ENCODE measurements around the gene IL11.

Gene IL11

DNA sequence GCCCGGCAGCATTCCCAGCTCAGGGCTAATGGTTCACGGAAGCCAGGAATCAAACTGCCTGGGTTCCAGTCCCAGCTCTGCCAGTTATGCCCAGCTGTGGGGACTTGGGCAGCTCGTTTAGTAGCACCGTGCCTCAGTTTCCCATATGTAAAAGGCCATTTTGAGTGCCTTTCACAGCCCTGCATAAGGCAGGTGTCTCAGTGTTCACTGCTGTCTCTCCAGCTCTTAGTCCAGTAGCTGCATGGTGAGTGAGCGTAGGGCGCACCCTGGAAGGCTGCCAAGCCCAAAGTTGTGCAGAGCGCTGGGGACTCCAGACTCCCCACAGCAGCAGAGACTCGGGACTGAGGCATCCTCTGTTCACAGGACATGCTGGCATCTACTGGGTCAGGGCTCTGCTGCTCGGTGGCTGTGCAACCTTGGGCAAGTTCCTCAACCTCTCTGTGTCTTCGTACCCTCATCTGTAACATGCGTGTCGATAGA, 21.0 kb upstream of the IL11 start:
- no peak for DNase-seq (ENCODE audit: low read depth, low spot score)

DNA sequence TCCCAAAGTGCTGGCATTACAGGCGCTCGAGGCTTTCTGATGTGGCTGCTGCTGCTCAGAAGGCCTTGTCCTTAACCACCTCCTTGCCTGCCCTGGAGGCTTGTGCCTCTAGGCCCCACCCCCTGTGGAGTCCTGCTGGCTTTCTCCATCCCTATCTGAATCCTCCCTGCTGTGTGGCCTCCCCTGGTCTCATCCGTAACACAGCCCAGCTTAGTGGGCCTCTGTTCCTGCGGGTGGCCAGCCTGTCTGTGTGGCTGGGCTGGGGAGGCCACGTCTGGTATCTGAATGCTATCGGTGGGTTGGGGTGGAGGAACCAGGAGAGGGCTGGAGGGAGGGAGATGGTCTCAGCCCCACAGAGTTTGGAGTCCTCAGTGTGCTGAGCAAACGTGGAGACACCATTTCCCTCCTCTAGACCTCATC, 20.2 kb upstream of the IL11 start:
- peak; percentile 79 for DNase-seq (ENCODE audit: low read depth, low spot score)

DNA sequence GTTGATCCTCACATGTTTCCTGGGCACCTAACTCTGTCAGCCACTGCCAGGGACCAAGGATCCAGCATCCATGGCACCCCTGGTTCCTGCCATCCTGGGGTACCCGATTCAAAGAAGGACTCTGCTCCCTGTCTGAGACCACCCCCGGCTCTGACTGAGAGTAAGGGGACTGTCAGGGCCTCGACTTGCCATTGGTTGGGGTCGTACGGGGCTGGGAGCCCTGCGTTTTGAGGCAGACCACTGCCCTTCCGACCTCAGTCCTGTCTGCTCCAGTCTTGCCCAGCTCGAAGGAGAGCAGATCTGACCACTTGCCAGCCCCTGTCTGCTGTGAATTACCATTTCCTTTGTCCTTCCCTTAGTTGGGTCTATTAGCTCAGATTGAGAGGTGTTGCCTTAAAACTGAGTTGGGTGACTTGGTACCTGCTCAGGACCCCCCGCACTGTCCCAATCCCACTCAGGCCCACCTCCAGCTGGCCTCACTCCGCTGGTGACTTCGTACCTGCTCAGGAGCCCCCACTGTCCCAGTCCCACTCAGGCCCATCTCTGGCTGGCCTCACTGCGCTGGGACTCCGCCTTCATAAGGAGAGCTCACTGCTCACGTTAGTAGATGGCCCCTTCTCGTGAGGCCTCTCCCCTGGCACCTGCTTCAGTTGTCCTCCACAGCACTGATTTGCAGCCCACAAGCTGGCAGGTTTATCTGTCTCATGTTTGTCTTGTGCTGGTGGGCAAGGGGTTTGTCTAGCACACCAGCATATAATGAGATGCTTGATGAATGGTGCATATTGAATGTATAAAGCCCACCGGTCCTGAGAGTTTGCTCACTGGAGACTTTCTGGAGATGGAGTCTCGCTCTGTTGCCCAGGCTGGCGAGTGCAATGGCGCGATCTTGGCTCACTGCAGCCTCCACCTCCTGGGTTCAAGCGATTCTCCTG, 19.4 kb upstream of the IL11 start:
- no peak for DNase-seq (ENCODE audit: low read depth, low spot score)

DNA sequence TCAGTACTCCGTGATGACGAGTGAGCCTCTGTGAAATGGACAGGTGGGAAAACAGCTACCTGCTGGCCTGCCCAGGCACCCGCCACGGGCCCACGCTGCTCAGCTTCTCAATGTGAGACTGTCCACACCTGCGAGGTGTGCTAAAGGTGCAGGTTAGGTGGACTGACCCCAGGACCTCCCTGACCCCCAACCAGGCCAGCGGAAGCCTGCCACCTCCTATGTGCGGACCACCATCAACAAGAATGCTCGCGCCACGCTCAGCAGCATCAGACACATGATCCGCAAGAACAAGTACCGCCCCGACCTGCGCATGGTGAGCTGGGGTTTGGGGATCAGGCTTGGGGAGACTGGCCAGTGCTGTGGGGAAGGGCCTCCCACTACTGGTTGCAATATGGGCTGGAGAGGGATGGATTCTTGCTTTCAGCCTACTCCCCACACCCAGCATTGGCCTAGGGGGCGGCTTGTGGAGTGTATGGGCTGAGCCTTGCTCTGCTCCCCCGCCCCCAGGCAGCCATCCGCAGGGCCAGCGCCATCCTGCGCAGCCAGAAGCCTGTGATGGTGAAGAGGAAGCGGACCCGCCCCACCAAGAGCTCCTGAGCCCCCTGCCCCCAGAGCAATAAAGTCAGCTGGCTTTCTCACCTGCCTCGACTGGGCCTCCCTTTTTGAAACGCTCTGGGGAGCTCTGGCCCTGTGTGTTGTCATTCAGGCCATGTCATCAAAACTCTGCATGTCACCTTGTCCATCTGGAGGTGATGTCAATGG, 17.7 kb upstream of the IL11 start:
- no peak for DNase-seq (ENCODE audit: low read depth, low spot score)

DNA sequence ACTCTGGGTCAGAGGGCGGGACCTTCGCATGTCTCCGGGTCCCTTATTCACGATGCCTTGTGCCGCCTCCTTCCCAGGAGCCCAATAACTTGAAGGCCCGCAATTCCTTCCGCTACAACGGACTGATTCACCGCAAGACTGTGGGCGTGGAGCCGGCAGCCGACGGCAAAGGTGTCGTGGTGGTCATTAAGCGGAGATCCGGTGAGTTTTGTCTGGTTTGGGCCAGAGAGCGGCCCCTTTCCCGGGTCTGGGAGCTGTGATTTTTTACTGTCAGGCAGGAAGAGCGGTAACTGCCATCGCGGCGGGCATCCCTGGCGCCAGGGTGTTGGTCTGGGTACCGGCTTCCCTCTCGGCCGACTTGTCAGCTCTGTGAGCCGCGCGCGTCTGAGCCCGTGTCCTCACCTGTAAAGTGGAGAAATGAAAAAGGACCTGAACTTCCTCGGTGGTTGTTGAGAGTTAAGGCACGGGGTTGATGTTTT, 16.3 kb upstream of the IL11 start:
- no peak for DNase-seq (ENCODE audit: low read depth, low spot score)

DNA sequence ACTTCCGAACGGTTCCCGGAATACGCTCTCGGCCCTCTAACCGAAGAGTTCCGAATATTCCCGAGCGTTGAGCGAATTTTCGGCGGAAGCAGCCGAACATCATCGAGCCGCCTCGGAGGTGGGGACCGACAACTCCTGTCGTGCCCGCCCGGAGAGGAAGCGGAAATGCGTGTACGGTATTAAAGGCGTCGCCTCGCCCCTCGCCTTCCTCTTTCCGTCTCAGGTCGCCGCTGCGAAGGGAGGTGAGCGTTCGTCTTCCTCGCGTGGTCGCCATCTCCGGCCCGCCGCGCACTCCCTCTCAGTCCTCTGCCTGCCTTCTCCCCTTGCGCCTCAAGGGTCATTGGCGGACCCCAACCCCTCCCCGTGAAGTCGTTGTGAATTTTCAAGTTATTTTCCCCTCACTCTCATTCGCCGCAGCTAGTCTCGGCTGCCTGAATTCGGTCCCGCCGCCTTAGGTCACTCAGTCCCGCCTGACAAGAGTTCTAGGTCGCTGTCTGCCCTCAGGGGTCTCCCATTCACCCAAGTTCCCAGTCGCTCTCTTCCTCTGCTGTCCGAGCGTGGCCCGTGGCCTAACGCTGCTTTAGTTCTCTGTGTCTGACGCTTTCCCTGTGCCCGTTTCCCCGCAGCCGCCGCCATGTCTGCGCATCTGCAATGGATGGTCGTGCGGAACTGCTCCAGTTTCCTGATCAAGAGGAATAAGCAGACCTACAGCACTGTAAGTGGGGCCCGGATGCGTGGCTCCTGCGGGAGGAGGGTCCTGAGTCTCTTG, 15.6 kb upstream of the IL11 start, which contains the start of gene RPL28:
Gene RPL28, plus strand, starts transcription at position 209 of the 769 bp plus-strand sequence. Its CDS starts 426 bp downstream, at position 635.
- peak; percentile 99 for DNase-seq (ENCODE audit: low read depth, low spot score)

DNA sequence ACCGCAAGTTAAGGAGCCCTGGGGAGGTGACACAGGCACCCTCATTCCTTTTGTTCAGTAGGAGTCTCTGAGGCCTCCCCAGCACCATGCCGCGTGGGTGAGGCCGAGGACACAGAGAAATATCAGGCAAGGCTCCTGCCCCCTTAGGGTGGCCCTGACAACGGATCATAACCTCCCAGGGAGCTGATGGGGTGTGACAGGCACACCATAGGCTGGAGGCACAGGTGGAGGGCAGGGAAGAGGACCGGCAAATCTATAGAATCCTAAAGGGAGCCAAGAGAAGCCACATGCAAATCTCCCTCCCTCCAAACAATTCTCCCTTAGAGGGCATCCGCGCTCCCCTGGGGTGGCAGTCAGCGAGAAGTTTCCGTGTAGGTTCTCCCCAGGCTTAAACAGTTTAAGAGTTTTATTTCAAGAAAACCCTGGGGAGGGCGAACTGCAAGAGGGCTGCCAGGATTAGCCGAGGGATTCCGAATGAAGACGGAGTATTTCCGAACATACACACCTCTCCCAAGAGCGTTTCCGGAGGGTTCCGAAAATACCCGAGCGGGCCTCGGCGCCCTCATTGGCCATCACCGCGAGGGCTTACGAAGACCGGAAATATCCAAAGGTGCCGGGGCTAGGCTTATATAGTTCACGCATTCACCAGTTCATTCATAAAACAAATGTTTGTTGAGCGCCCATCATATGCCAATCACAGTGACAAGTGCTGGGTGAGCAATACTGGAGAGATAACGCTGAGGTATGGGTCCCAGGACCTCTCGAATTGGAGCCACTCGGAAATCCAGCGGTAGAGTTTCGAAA, 14.9 kb upstream of the IL11 start:
- peak; percentile 97 for DNase-seq (ENCODE audit: low read depth, low spot score)

DNA sequence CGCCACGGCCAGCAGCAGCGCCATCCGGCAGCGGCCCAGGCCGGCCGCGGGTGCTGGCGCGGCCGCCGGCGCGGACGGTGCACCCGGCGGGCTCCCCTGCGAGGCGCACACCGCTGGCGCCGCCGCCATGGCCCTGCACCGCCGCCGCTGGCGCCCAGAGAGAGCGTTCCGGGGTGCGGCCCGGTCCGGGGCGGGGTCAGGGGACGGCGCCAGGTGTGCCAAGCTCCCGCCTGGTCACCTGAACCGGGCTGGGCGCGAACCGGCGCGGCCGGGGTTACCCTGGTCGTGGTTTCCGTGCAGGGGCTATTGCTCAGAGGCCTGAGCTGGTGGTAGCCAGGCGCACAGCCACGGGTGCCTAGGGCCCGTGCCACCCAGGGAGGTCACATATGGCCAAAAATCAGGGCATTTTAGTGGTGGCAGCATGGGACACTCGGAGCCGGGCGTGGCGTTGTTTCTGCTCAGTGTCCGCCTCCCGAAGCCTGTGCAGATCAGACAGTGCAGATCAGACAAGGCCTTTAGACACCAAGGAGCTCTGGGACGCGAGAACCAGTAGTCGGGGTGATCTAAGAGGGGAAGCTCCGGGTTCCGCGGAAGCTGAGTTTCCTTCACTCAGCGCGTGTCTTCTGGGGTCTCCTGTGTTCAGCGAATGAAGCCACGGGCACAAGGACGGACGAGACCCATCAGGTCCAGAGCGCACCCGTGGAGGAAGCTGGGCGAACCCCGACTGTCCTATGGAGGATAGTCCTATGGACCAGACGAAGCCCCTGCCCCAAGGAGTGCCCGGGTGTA, 14.1 kb upstream of the IL11 start, which contains the start of gene TMEM238:
Gene TMEM238, minus strand, starts transcription at position 162 of the 789 bp plus-strand sequence. Its CDS starts 33 bp downstream, at position 129.
- DNase-seq (ENCODE audit: low read depth, low spot score), result no peak

DNA sequence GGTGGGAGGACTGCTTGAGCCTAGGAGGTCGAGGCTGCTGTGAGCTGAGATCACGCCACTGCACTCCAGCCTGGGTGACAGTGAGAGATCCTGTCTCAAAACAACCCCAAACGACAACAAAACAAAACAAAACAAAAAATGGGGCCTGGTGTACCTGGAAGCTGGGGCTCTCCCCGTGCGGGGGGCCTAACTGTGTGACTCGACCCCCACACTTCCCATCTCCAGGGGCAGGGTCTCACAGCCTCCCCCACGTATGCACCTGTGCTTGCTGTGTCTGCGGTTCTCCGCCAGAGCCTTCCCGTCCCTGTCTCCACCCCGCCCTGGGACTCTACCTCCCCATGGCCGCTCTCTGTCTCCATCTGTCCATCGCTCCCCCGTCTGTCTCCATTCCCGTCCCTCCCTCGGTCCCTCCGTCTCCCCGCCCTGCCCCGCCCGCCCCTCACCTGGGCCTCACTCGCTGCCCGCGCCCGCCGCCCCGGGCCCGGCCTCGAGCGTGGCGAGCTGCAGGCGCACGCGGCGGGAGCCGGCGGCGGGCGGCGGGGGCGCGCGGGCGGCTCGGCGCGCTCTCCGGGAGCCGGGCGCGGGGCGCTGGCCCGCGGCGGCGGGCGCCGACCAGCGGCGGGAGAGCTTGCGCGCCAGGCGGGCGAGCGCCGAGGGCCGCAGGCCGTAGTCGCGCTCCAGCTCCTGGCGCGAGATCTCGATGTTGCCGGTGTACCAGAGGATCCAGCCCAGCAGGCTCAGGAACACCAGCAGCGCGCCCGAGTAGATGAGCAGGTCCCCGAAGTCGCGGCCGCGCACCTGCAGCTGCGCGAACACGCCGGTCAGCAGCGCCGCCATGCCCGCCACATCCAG, 13.2 kb upstream of the IL11 start:
- peak; percentile 64 for DNase-seq (ENCODE audit: low read depth, low spot score)

DNA sequence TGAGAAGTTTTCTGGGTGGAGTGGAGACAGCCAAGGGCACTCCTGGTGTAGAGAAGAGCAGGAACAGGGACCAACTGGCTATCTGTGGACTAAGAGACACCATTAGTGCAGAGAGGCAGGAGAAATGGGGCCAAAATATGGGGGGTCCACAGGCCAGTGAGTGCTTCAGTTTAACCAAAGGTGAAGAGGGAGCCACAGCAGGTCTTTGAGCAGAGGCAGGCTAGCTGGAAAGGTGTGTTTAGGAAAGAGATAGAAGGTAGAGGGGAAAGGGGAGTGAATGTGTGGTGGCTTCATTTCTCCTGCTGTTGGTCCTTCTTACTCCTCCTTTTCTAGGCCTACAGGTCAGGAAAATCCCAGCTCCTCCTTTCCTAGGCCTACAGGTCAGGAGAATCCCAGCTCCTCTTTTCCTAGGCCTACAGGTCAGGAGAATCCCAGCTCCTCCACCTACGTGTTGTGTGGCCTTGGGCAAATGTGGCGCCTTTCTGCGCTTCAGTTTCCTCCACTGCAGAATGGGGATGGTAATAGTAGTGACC, 12.3 kb upstream of the IL11 start:
- DNase-seq (ENCODE audit: low read depth, low spot score), result no peak

DNA sequence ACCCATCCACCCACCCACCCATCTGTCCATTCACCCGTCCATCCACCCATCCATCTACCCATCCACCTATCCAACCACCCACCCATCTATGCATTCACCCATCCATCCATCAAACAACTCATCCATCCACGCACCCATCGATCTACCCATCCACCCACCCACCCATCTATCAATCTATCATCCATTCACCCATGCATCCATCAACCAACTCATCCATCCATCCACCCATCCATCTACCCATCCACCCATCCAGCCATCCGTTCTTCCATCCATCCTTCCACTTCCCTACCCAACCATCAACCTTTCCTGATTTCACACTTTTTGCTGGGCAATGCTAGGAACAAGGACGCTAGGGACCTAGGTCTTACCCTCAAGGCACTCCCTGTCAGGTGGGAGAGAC, 11.8 kb upstream of the IL11 start:
- no peak for DNase-seq (ENCODE audit: low read depth, low spot score)

DNA sequence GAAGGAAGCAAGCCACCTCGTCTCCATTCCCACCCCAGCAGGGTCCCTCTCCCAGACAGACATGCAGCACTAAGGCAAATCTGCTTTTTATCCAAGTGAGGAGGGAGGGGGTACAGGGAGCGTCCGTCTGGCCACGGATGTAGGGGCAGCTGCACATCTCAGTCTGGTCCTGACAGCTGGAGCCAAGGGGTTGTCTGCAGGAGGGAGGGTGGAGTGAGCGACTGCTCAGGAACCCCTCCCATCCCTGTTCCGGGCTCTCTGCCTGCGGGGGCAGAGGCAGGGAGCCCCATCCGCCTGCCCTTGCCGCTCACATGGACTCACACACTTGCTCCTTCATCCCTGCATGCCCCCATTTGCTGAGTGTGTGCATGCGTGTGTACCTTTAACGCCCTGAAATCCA, 8.9 kb upstream of the IL11 start:
- DNase-seq (ENCODE audit: low read depth, low spot score), result no peak

DNA sequence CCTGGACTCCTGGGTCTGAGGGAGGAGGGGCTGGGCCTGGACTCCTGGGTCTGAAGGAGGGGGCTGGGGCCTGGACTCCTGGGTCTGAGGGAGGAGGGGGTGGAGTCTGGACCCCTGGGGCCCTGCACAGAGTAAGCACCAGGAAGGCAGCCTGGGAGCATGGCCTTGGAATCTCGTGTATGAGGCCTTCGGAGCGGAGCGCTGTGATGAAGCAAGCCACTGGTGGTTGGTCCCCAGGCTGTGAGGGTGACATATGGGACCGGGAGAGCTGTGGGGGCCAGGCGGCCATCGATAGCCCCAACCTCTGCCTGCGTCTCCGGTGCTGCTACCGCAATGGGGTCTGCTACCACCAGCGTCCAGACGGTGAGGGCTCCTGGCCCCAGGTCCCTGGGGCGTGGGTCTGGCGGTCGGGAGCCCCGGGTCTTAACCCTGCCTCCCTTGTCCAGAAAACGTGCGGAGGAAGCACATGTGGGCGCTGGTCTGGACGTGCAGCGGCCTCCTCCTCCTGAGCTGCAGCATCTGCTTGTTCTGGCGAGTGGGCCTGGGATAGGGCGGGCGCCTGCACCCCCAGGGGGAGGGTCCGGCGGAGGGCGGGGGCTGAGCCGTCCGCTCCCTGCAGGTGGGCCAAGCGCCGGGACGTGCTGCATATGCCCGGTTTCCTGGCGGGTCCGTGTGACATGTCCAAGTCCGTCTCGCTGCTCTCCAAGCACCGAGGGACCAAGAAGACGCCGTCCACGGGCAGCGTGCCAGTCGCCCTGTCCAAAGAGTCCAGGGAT, 7.3 kb upstream of the IL11 start:
- no peak for DNase-seq (ENCODE audit: low read depth, low spot score)

DNA sequence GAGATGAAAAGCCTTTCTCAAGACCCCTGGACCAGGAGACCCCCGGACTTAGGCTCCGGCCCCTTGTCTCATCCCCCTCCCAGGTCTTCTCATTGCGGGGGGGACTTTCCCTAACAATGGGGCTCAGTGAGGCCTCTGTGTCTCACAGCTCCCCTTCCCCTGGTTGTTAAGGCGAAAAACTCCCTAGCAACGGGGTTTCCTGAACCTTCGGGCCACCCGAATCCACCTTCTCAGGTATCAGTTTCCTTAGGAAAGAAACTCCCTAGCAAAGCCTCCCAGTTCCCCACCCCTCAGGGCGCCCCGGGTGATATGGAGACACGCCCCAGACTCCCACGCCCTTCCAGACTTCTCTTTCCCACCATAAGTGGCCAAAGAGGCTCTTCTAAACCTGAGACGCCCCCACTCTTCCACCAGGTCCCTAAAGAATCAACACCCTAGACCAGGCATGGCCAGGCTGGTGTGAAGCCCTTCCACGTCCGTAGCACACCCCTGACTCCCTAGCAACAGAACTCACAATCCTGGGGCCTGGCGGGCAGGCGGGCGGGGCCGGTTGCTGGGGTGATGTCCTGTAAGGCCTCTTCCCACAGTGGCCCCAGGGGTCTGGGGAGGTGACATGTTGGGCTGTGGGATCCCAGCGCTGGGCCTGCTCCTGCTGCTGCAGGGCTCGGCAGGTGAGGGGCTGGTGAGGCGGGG, 6.1 kb upstream of the IL11 start, which contains the start of gene TMEM190:
Gene TMEM190, plus strand, starts transcription at position 586 of the 693 bp plus-strand sequence. Its CDS starts 28 bp downstream, at position 614.
- peak; percentile 67 for DNase-seq (ENCODE audit: low read depth, low spot score)

DNA sequence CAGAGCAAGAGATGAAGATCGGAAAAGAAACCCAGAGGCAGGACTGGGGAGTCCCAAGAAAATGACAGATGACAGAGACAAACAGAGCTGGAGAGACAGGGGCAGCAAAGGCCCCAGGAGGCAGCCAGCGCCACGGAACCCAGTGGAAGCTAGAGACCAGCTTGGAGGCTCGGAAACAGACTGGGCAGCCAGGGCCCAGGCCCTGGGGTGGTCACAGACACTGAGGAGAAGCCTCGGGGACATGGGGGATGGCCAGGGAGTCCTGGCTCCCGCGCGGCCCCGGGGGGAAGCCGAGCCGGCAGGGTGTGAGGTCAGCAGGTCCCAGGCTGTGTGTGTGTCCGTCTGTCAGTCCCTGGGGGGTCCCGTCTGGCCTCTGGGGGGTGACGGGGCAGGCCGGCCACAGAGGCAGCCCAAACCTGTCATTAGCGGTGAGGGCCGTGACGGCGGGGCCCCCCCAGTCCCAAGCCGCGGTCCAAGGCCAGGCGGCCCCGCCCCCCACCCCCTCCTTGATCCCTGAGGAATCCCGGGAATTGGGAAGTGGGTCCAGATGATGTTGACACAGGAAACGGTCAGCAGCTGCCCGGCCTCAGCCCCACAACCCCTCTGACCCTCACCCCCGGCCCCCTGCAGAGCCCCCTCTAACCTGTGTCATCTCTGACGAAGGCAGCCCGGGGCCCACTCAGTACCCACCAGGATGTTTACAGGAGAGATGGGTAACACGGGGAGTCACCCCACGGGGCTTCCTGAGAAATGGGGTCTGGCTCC, 3.9 kb upstream of the IL11 start:
- no peak for DNase-seq (ENCODE audit: low read depth, low spot score)

DNA sequence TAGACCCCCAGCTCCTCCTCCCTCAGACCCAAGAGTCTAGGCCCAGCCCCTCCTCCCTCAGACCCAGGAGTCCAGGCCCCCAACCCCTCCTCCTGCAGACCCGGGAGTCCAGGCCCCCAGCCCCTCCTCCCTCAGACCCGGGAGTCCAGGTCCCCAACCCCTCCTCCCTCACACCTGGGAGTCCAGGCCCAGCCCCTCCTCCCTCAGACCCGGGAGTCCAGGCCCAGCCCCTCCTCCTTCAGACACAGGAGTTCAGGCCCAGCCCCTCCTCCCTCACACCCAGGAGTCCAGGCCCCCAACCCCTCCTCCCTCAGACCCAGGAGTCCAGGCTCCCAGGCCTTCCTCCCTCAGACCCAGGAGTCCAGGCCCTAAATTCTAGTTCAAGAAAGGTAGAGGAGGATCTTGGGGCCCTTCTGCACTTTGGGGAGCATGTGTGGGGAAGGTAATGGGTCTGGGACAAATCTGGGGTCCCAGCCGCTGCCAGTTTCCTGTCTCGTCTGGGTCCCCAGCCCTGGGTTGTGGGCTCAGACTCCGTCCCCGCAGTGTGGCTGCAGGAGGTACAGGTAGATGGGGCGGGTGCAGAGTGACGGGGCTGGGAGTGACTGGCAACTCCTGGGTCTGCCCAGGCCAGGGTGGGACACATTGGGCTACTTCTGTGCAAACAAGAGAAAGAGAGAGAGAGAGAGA, 3.2 kb upstream of the IL11 start:
- no peak for DNase-seq (ENCODE audit: low read depth, low spot score)
